HG02678 (cell line): ENCODE results near the gene LRRC2.
"Not testable (repeated sequence)": the region's sequence is repeated elsewhere in the genome, so short reads cannot be mapped to it uniquely, and the experiment has no call there.

Source experiments
- ATAC-seq: cut with Tn5 transposase; IDR thresholded peaks from one replicate; pipeline ENCODE4 v1.9.1; 2021; ENCODE audit warnings: mild to moderate bottlenecking, moderate library complexity; ENCODE audit not compliant: unreplicated experiment

LRRC2 gene

GRCh38 chr3:46584598-46585467 lies 18.7 kb upstream of the LRRC2 start:
- no peak for ATAC-seq

- ATAC-seq: no peak
Observed at GRCh38 chr3:46580675-46581074, 14.6 kb upstream of the LRRC2 start.

- no peak for ATAC-seq
Observed at GRCh38 chr3:46579756-46580286, 13.7 kb upstream of the LRRC2 start.

GRCh38 chr3:46578973-46579755 lies 13.1 kb upstream of the LRRC2 start:
- no peak for ATAC-seq

- ATAC-seq: not testable (repeated sequence)
Observed at GRCh38 chr3:46577580-46578249, 11.6 kb upstream of the LRRC2 start.

- ATAC-seq: no peak
Observed at GRCh38 chr3:46576879-46577278, 10.8 kb upstream of the LRRC2 start.

GRCh38 chr3:46576386-46576785 lies 10.3 kb upstream of the LRRC2 start:
- ATAC-seq: no peak

GRCh38 chr3:46575577-46576222 lies 9.6 kb upstream of the LRRC2 start:
- no peak for ATAC-seq

- ATAC-seq: no peak
Observed at GRCh38 chr3:46574881-46575576, 8.9 kb upstream of the LRRC2 start.

GRCh38 chr3:46574243-46574646 lies 8.1 kb upstream of the LRRC2 start:
- ATAC-seq: no peak

- no peak for ATAC-seq
Observed at GRCh38 chr3:46573701-46574100, 7.6 kb upstream of the LRRC2 start.

- no peak for ATAC-seq
Observed at GRCh38 chr3:46571684-46572083, 5.6 kb upstream of the LRRC2 start.

GRCh38 chr3:46565607-46566039 lies 479 bp downstream of the LRRC2 start:
- no peak for ATAC-seq

GRCh38 chr3:46565077-46565476 lies 1.0 kb downstream of the LRRC2 start:
- ATAC-seq: no peak

GRCh38 chr3:46564190-46565021 lies 1.7 kb downstream of the LRRC2 start:
- ATAC-seq: no peak

- no peak for ATAC-seq
Observed at GRCh38 chr3:46561951-46562350, 4.2 kb downstream of the LRRC2 start.

GRCh38 chr3:46561511-46561910 lies 4.6 kb downstream of the LRRC2 start:
- no peak for ATAC-seq

- no peak for ATAC-seq
Observed at GRCh38 chr3:46559091-46559704, 6.9 kb downstream of the LRRC2 start.
